Measurements from ENCODE around the gene SLC30A7. TPM values are rescaled to one million over a fixed set of nuclear protein-coding genes. Genes with fewer than 3 reads are reported as not detected.

SLC30A7 gene
- total and polyA plus RNA-seq, 8 donors, result 17.6 to 46.7 (median 20.6) TPM

DNA sequence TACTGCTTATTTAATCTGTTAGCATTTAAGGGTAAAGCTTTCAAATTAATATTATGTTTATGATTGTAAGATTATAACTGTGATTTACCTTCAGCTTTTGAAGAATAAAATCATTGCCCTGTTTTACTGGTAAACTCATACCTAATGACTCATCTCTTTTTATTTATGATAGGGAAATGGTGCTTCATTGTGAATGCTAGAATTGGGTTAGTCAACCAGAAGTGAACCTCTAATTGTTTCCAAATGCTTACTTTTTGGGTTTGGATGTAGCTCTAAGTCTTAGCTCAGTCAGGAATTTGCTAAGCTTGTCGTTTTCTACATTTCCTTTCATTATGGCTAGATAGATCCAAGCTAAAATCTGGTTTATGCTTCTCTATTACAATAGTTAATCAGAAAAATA, 59.4 kb downstream of the SLC30A7 start:
- H3K27ac ChIP-seq, result peak overlapping the region in 1 of 2 donors; percentile 6
- intact Hi-C loops (cut with DNase I), result no loop called here
- ATAC-seq (peak; percentile 35), DNase-seq (peak in 1 of 4 donors; percentile 43)
- TF ChIP-seq, protein P1, sequence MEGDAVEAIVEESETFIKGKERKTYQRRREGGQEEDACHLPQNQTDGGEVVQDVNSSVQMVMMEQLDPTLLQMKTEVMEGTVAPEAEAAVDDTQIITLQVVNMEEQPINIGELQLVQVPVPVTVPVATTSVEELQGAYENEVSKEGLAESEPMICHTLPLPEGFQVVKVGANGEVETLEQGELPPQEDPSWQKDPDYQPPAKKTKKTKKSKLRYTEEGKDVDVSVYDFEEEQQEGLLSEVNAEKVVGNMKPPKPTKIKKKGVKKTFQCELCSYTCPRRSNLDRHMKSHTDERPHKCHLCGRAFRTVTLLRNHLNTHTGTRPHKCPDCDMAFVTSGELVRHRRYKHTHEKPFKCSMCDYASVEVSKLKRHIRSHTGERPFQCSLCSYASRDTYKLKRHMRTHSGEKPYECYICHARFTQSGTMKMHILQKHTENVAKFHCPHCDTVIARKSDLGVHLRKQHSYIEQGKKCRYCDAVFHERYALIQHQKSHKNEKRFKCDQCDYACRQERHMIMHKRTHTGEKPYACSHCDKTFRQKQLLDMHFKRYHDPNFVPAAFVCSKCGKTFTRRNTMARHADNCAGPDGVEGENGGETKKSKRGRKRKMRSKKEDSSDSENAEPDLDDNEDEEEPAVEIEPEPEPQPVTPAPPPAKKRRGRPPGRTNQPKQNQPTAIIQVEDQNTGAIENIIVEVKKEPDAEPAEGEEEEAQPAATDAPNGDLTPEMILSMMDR (IDR thresholded peaks at IDR 0.05), result no peak
- H3K27me3 ChIP-seq, result no peaks in the 10 kb centered on the region
- H3K4me1 ChIP-seq, result peaks cover 0 to 15% of the 10 kb centered on the region in 2 donors
- H3K36me3 ChIP-seq, result peaks cover 0 to 13% of the 10 kb centered on the region in 2 donors
- H3K4me3 ChIP-seq, result no peak overlapping the region
- H3K9me3 ChIP-seq, result no peaks in the 10 kb centered on the region

DNA sequence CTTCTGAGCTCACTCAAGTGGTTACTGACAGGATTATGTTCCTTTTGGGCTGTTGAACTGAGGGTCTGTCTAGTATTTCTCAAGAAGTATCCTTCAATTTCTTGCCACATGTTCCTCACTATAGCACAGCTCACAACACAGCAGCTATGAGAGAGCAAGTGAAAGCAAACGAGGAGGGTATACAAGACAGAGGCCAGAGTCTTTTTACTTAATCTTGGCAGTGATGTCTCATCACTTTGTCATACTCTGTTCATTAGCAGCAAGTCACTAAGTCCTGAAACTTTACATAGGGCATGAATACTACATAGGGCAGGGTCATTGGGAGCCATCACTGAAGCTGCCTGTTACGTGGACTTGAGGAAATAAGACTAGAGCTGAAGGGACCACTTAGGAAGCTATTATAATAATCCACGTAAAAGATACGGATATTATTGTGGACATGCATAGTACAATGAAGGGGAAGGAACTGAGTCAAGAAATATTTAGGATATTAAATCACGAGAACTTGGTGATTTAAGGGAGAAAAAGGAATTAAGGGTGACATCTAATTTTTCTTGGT, 63.7 kb downstream of the SLC30A7 start:
- TF ChIP-seq, protein P1 (IDR thresholded peaks at IDR 0.05), result no peak
- intact Hi-C loops (cut with DNase I), result no loop called here
- Histone ChIP-seq H3K27ac (no peak overlapping the region), H3K4me3 (no peak overlapping the region), H3K36me3 (no peaks in the 10 kb centered on the region), H3K9me3 (no peaks in the 10 kb centered on the region), H3K27me3 (no peaks in the 10 kb centered on the region), H3K4me1 (peaks cover 0 to 11% of the 10 kb centered on the region in 2 donors)
- no peak for DNase-seq
- ATAC-seq, result peak; percentile 47

DNA sequence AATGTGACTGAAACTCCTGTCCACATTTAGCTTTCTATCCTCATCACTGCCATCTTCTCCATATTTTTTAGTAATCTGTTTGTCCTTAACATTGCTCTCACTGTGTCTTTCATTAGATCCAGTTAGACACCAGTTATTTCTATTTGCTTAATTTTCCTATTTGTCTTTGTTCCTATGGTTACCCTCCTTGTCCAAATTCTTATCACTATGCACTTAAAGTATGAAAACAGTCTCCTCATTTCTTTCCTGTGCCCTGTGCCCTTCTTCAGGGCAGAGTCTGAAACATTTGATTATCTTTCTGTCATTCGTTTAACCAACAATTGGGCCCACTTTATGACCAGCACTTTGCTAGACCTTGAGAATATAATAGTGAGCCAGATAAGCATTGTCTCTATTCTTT, 64.2 kb downstream of the SLC30A7 start:
- peak; percentile 62 for ATAC-seq
- TF ChIP-seq, protein P1 (IDR thresholded peaks at IDR 0.05), result no peak
- no peaks in the 10 kb centered on the region for H3K27me3 ChIP-seq
- no peak for DNase-seq
- intact Hi-C loops (cut with DNase I), result no loop called here
- no peaks in the 10 kb centered on the region for H3K9me3 ChIP-seq
- H3K4me3 ChIP-seq, result no peak overlapping the region
- H3K4me1 ChIP-seq, result peaks cover 0 to 8% of the 10 kb centered on the region in 2 donors
- no peak overlapping the region for H3K27ac ChIP-seq
- H3K36me3 ChIP-seq, result peaks cover 0 to 4% of the 10 kb centered on the region in 2 donors

DNA sequence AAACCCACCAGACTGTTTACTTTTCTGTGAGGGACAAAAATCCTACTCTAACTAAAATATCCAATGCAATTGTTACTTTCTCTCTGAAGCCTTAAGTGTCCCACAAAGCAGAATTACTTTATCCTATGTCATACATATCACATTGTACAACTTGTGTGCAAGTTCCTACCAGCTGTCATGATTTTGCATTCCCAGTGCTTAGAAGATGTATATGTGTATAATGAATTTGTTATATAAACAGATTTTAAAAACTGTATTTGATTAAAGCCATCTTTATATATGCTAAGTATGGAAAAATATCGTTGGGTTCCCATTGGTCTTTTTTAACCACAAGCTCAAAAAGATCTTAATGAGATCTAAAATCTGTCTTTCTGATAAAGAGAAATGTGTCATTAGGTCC, 72.7 kb downstream of the SLC30A7 start:
- Histone ChIP-seq H3K27ac (no peak overlapping the region), H3K4me3 (no peak overlapping the region), H3K9me3 (no peaks in the 10 kb centered on the region), H3K36me3 (peaks cover 0 to 36% of the 10 kb centered on the region in 2 donors), H3K4me1 (peaks cover 6 to 9% of the 10 kb centered on the region in 2 donors), H3K27me3 (no peaks in the 10 kb centered on the region)
- ATAC-seq (no peak), DNase-seq (no peak)
- intact Hi-C loops (cut with DNase I), result no loop called here
- TF ChIP-seq, protein P1 (IDR thresholded peaks at IDR 0.05), result no peak

DNA sequence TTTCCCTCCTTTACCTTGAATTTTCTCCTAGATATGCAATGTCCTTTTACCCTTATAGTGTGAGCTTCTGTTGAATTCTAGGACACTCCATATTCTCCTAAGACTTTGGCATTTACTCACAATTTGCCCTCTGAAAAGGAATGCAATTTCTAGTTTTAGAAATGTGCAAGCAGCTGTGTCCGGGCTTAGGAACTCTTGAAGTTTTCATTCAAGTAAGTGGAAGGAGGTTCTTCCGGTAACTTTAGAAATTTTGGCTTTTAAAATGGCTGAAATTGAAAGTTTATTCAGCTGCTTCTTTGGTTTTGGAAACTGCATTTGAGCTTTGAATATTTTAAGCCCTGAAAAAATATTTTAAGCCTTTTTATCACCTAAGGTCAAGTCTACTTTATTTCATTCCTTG, 73.4 kb downstream of the SLC30A7 start:
- Histone ChIP-seq H3K4me1 (peaks cover 6 to 9% of the 10 kb centered on the region in 2 donors), H3K27me3 (no peaks in the 10 kb centered on the region), H3K4me3 (no peak overlapping the region), H3K27ac (peak overlapping the region in 1 of 2 donors; percentile 46), H3K36me3 (peaks cover 0 to 37% of the 10 kb centered on the region in 2 donors), H3K9me3 (no peaks in the 10 kb centered on the region)
- intact Hi-C loops (cut with DNase I), result no loop called here
- TF ChIP-seq, protein P1 (IDR thresholded peaks at IDR 0.05), result no peak
- DNase-seq (no peak), ATAC-seq (peak; percentile 41)
